Panc1 (cell line): ENCODE results near the gene CFAP126.
A peak's percentile ranks its signal among the peaks of the same experiment; 100 is the strongest.

ENCODE experiments used
- TCF7L2 ChIP-seq: IDR thresholded peaks from 2 replicates; pipeline ENCODE4 v1.6.1; 2011; ENCODE audit warnings: mild to moderate bottlenecking, low read depth, low read length, inconsistent platforms
- TF ChIP-seq, protein P1 (sequence below): fragments of 450-650 bp; IDR thresholded peaks from 2 replicates; pipeline ENCODE4 v1.5.1; 2017; ENCODE audit warnings: mild to moderate bottlenecking

- TF ChIP-seq, protein P1, sequence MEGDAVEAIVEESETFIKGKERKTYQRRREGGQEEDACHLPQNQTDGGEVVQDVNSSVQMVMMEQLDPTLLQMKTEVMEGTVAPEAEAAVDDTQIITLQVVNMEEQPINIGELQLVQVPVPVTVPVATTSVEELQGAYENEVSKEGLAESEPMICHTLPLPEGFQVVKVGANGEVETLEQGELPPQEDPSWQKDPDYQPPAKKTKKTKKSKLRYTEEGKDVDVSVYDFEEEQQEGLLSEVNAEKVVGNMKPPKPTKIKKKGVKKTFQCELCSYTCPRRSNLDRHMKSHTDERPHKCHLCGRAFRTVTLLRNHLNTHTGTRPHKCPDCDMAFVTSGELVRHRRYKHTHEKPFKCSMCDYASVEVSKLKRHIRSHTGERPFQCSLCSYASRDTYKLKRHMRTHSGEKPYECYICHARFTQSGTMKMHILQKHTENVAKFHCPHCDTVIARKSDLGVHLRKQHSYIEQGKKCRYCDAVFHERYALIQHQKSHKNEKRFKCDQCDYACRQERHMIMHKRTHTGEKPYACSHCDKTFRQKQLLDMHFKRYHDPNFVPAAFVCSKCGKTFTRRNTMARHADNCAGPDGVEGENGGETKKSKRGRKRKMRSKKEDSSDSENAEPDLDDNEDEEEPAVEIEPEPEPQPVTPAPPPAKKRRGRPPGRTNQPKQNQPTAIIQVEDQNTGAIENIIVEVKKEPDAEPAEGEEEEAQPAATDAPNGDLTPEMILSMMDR: peak; percentile 71; the same call in 1 of the 2 replicates
- no peak for TF ChIP-seq TCF7L2
Observed at GRCh38 chr1:161382214-161383019, 14.7 kb upstream of the CFAP126 start.
